GM23338 (cell line): ENCODE data around the gene ITGA1. TPM values are rescaled to one million over a fixed set of nuclear protein-coding genes. Genes with fewer than 3 reads are reported as not detected.

ENCODE experiments used
- polyA plus RNA-seq: library from polyadenylated mRNA; unstranded; fragments of >200 nt; fragmentation: Nextera tagmentation; extraction: Ambion mirVana; gene quantifications from 2 replicates; pipeline ENCODE4 v1.2.1, GENCODE V29; 2016
- small RNA-seq: library from RNA; depleted of rRNA; stranded (forward); fragments of <200 nt; gene quantifications from one replicate; pipeline ENCODE3, GENCODE V24; 2014; ENCODE audit warnings: low replicate concordance
- total RNA-seq: library from RNA; depleted of rRNA; stranded (reverse); fragments of >200 nt; shearing (Covaris generic); gene quantifications from 2 replicates; pipeline ENCODE4 v1.2.3, GENCODE V29; 2014; rRNA removed

ITGA1 gene
- total and polyA plus RNA-seq, 2 experiments from 2014 or later: 1.8 to 4.9 TPM

Small RNAs within 50 kb of the gene (small RNA-seq; reads per million reads assigned to genes)
- not detected for gene B3GNTL1P1

Other genes with a start within 250 kb of the ITGA1 start
- 15.2 and 15.6 TPM in 2 replicates for gene PELO, start within 50 bp of the ITGA1 start, total RNA-seq
- gene PELO, start within 50 bp of the ITGA1 start, polyA plus RNA-seq: 13.6 and 13.8 TPM in 2 replicates
- gene ITGA2, start 201.4 kb downstream of the ITGA1 start, total RNA-seq: 6.2 and 7.1 TPM in 2 replicates
- gene ITGA2, start 201.4 kb downstream of the ITGA1 start, polyA plus RNA-seq: 1.9 and 2.6 TPM in 2 replicates